ENCODE data around the gene ZNF385A.

ZNF385A gene

DNA sequence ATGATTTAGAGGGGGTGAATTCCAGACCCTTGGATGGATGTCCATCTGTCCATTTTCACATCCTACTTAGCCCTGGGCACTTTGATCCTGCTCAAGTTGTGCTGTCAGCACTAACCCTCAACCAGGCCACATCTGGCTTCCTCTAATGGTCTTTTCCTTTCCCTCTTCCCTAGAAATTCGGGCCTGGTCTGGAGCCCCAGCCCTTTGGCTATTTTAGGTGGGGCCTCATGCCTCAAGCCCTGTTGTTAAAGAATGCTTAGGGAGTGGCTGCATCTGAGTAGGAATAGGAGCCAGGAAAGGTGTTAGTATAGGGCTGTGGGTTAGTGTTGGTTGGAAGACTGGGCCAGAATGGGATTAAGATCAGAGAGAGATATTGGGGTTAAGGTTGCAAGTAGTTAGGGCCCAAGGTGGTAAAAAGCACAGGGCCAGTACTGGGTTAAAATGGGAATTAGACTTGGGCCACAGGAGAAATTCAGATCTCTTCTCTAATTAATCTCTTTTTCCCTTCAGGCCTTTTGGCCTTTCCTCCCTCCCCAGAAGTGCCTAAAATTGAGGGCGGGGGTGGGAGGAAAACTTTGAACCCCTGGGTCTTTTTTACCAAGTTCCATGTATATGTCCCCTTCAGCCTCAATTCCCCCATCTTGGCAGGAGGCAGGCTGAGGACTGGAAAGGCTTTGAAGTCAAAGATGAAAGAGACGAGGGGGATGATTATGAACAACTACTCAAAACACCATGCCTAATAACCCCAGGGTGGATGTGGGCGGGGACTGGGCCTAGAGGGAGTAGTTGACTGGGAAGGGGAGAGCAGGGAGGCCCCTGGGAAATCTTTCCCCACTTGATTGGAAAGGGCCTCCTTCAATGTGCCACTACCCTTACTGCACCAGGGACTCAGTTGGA is 4.0 kb upstream of the ZNF385A start:
- H3K4me3 Mint-ChIP-seq: peak overlapping the region; percentile 14 to 38 (median 30)
- no peaks in the 10 kb centered on the region for H3K36me3 Mint-ChIP-seq (ENCODE audit: low read depth)
- H3K4me1 Mint-ChIP-seq: peaks cover 55% of the 10 kb centered on the region
- peaks cover 4% of the 10 kb centered on the region for H3K27me3 Mint-ChIP-seq (ENCODE audit: low read depth)
- TF ChIP-seq, protein P1, sequence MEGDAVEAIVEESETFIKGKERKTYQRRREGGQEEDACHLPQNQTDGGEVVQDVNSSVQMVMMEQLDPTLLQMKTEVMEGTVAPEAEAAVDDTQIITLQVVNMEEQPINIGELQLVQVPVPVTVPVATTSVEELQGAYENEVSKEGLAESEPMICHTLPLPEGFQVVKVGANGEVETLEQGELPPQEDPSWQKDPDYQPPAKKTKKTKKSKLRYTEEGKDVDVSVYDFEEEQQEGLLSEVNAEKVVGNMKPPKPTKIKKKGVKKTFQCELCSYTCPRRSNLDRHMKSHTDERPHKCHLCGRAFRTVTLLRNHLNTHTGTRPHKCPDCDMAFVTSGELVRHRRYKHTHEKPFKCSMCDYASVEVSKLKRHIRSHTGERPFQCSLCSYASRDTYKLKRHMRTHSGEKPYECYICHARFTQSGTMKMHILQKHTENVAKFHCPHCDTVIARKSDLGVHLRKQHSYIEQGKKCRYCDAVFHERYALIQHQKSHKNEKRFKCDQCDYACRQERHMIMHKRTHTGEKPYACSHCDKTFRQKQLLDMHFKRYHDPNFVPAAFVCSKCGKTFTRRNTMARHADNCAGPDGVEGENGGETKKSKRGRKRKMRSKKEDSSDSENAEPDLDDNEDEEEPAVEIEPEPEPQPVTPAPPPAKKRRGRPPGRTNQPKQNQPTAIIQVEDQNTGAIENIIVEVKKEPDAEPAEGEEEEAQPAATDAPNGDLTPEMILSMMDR (IDR thresholded peaks at IDR 0.05; ENCODE audit: unreplicated experiment in 3 of 3): no peak
- no peaks in the 10 kb centered on the region for H3K9me3 Mint-ChIP-seq
- H3K27ac Mint-ChIP-seq: peak overlapping the region; percentile 17 to 29 (median 28)

DNA sequence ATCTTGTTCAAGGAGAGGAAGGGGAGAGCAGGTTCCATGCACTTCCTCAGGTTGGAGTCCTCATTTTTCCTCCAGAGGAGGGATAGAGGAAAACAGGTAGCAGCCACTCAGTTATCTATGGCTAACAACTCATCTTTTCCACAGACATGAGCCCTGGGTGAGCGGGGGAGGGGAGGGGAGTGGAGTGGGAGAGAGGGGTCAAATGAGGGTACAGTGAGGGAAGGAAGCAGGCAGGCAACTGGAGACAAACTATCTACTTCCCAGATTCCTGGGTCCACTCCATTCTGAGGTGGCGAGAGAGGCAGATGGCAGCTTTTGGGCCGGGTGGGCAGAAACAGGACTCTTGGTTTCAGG is 2.6 kb upstream of the ZNF385A start:
- Mint-ChIP-seq H3K4me3 (no peak overlapping the region), H3K4me1 (peaks cover 43% of the 10 kb centered on the region), H3K27me3 (ENCODE audit: low read depth) (peaks cover 4% of the 10 kb centered on the region), H3K9me3 (no peaks in the 10 kb centered on the region), H3K36me3 (ENCODE audit: low read depth) (no peaks in the 10 kb centered on the region), H3K27ac (peak overlapping the region; percentile 3 to 85 (median 39))
- TF ChIP-seq, protein P1 (IDR thresholded peaks at IDR 0.05; ENCODE audit: unreplicated experiment in 3 of 3): no peak

DNA sequence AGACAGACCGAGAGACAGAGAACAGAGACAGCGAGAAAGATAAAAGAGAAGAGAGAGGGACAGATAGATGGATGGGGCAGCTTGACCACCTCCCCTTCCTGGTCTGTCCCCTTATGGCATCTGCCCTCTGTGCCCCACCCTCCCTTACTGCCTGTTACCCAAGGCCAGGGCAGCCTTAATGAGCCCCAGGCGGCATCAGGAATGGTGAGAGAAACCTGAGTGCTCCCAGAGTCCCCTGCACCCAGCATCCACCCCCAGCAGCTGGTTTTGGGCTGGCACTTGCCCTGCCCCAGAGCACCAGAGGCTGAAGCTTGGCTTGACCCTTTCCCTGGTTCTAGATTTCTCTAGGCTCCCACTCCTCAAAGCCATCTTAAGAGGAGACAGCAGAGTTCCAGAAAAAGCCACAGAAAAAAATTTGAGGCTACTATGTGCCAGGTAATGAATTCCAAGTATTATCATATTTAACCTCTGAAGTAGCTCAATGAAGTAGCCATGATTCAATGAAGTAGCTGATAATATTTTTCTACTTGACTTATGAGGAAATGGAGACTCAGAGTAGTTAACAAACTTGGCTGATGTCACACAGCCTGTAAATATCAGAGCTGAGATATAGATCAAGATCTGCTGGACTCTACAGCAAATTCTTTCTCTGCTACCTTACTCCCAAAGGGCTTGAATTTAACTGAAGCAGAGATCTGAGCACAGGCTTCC is 2.0 kb upstream of the ZNF385A start:
- no peak overlapping the region for H3K4me3 Mint-ChIP-seq

DNA sequence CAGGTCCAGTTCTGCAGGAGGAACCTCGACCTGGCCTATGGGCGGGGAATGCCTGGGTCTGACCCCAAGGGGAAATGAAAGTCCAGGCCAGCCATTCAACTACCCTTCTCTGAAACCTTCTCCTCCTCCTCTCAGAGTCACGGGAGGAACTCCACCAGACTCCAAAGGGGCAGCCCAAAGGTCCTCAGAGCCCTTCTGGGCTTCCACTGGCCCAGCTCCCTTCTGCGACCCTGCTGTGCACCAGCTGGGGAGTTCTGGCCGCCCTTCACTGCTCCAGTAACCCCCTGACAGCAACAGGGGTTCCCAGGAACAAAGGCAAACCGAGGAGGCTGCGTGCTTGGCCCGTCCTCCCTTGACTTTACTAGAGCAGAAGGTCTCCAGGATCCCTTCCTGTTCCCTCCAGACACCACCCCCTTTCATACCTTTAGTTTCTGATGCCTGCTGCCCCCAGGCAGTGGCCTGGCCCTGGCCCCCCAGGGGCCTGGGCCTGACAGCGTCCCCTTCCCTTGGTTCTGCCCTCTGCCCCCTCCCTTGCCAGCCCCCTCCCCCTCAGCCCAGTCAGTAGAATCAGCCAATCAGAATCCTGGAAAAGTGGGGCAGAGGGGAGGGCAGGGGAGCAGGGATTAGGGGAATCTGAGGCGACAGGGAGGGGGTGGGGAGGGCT is 850 bp upstream of the ZNF385A start:
- TF ChIP-seq, protein P1 (IDR thresholded peaks at IDR 0.05; ENCODE audit: unreplicated experiment in 3 of 3): no peak
- no peaks in the 10 kb centered on the region for H3K9me3 Mint-ChIP-seq
- peaks cover 37% of the 10 kb centered on the region for H3K4me1 Mint-ChIP-seq
- H3K4me3 Mint-ChIP-seq: no peak overlapping the region
- H3K36me3 Mint-ChIP-seq (ENCODE audit: low read depth): no peaks in the 10 kb centered on the region
- no peaks in the 10 kb centered on the region for H3K27me3 Mint-ChIP-seq (ENCODE audit: low read depth)
- H3K27ac Mint-ChIP-seq: no peak overlapping the region

More for the DNA sequence above, 2.0 kb upstream of the ZNF385A start:
- peaks cover under 1% of the 10 kb centered on the region for H3K27me3 Mint-ChIP-seq (ENCODE audit: low read depth)
- H3K36me3 Mint-ChIP-seq (ENCODE audit: low read depth): no peaks in the 10 kb centered on the region
- no peaks in the 10 kb centered on the region for H3K9me3 Mint-ChIP-seq
- peaks cover 38% of the 10 kb centered on the region for H3K4me1 Mint-ChIP-seq
- peak overlapping the region in 2 of 3 experiments; percentile 39 to 85 for H3K27ac Mint-ChIP-seq
- TF ChIP-seq, protein P1 (IDR thresholded peaks at IDR 0.05; ENCODE audit: unreplicated experiment in 3 of 3): no peak

GRCh38 chr12:54383041-54383609 is 1.4 kb downstream of the ZNF385A start:
- TF ChIP-seq, protein P1 (IDR thresholded peaks at IDR 0.05; ENCODE audit: unreplicated experiment in 3 of 3): no peak
- no peak overlapping the region for H3K27ac Mint-ChIP-seq
- H3K9me3 Mint-ChIP-seq: no peaks in the 10 kb centered on the region
- no peaks in the 10 kb centered on the region for H3K27me3 Mint-ChIP-seq (ENCODE audit: low read depth)
- H3K36me3 Mint-ChIP-seq (ENCODE audit: low read depth): no peaks in the 10 kb centered on the region
- H3K4me1 Mint-ChIP-seq: peaks cover 31% of the 10 kb centered on the region
- H3K4me3 Mint-ChIP-seq: no peak overlapping the region

All from nephron (organoid).